Heart left ventricle (tissue), 13 donors: Measurements from ENCODE around the gene MAT1A.

Source experiments
- CTCF ChIP-seq, 12 donors: fragments of 200-600 bp; sonication (generic) in 4 of 12; IDR thresholded peaks; one replicate each; pipeline versions ENCODE4 v1.5.0 to v1.8.0; 2018 to 2022; ENCODE audit warnings: antibody characterized with exemption in 12 of 12, mild to moderate bottlenecking in 5 of 12
- POLR2A ChIP-seq, 2 donors: fragments of 450-650 bp; IDR thresholded peaks; one replicate each; pipeline ENCODE4 v1.6.1; 2017; ENCODE audit warnings: antibody characterized with exemption in 2 of 2, mild to moderate bottlenecking in 2 of 2, moderate library complexity in 2 of 2
- donor health status: ischemic (EF 13 %, LVEDD 7.1; RV severe dilation, severe dysfunction).
- donor health status: DM: no; HTN: yes; CAD: no.
- donor health status: DM: no; HTN: no; CAD: no.
- donor health status: ischemic (EF 25% LVEDD 6.9; RV normal size, moderate dysfunction).
- donor health status: ischemic (EF 25% LVEDD 5.7; RV mildly dilated, moderate dysfunction).
- donor health status: ischemic (EF 35%, LVEDD 5.7; RV mildly dilated, moderate dysfunction).
- donor health status: nonischemic (EF 11% LVEDD 7.7; RV severe dilation, severe dysfunction).
- donor health status: DM: yes; HTN: yes; CAD: no.
- donor health status: PGD.
- donor health status: ischemic (EF 29% LVEDD 5.4; RV normal size, mild dysfunction).
- donor health status: nonischemic (EF 23%, LVEDD 6.1; RV moderate dilation, normal function).

- TF ChIP-seq POLR2A (IDR thresholded peaks at IDR 0.05), result no peak
- TF ChIP-seq CTCF (IDR thresholded peaks at IDR 0.05), result no peak
Measured at GRCh38 chr10:80268266-80268665, 21.2 kb downstream of the MAT1A start.
